NT2/D1 (cell line): ENCODE data around the gene SHB.

ENCODE experiments used
- DNase-seq: peaks from one replicate; pipeline ENCODE4 v3.0.0-alpha.2; 2011; ENCODE audit warnings: low read depth, low spot score
- H3K27me3 ChIP-seq: 2 replicates; pipeline ENCODE4 v1.6.0; 2011; ENCODE audit warnings: mild to moderate bottlenecking; ENCODE audit not compliant: insufficient read length, insufficient read depth
- H3K36me3 ChIP-seq: 2 replicates; pipeline ENCODE4 v1.6.1; 2011; ENCODE audit warnings: mild to moderate bottlenecking, low read length, mixed read lengths; ENCODE audit not compliant: insufficient read depth, insufficient read length
- H3K4me1 ChIP-seq: 2 replicates; pipeline ENCODE4 v1.5.1; 2011; ENCODE audit not compliant: insufficient read depth, insufficient read length
- H3K4me3 ChIP-seq: 2 replicates; pipeline ENCODE4 v1.5.1; 2011; ENCODE audit warnings: low read depth; ENCODE audit not compliant: insufficient read length
- H3K9ac ChIP-seq: 2 replicates; pipeline ENCODE4 v1.6.0; 2011; ENCODE audit warnings: low read depth; ENCODE audit not compliant: insufficient read length
- H3K9me3 ChIP-seq: 2 replicates; pipeline ENCODE4 v1.5.1; 2011; ENCODE audit warnings: mild to moderate bottlenecking, low read length; ENCODE audit not compliant: insufficient read depth
- SUZ12 ChIP-seq: IDR thresholded peaks from 2 replicates; pipeline ENCODE4 v1.6.1; 2011; ENCODE audit not compliant: insufficient read length, insufficient read depth; ENCODE audit errors: extremely low read depth
- YY1 ChIP-seq: IDR thresholded peaks from 2 replicates; pipeline ENCODE4 v1.6.1; 2011; ENCODE audit not compliant: insufficient read length, insufficient read depth
- ZNF274 ChIP-seq: IDR thresholded peaks from 2 replicates; pipeline ENCODE4 v1.6.1; 2011; ENCODE audit warnings: mild to moderate bottlenecking, low read depth, low read length

Gene SHB

DNA sequence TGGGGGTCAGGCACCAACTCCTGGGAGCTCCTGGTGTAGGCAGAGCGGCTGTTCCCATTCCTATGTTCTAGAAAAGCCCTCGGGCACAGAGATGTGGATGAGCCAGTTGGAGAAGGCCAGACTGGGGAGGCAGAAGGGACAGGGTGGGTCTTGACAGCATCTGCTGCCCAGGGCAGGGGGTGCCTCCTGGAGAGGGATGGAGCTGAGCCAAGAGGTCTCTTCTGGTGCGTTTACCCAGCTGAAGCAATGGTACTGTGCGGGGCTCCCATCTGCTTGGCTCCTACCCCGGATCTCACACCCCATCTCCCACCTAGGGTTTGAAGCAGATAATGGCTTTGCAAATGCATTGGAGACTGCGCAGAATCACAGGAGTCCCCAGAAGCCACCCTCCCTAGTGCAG, 41.3 kb downstream of the SHB start:
- H3K9me3 ChIP-seq, result no peaks in the 10 kb centered on the region
- peaks cover 18% of the 10 kb centered on the region for H3K36me3 ChIP-seq
- no peaks in the 10 kb centered on the region for H3K27me3 ChIP-seq
- no peak overlapping the region for H3K4me3 ChIP-seq
- peaks cover 38% of the 10 kb centered on the region for H3K4me1 ChIP-seq
- no peak for DNase-seq
- no peak overlapping the region for H3K9ac ChIP-seq
- TF ChIP-seq YY1 (no peak), ZNF274 (no peak), SUZ12 (no peak)

GRCh38 chr9:38026840-38027527, 42.0 kb downstream of the SHB start:
- H3K9me3 ChIP-seq, result no peaks in the 10 kb centered on the region
- H3K27me3 ChIP-seq, result no peaks in the 10 kb centered on the region
- peak overlapping the region; percentile 42 for H3K9ac ChIP-seq
- no peak for TF ChIP-seq ZNF274
- TF ChIP-seq SUZ12, result no peak
- no peak for TF ChIP-seq YY1
- peaks cover 43% of the 10 kb centered on the region for H3K4me1 ChIP-seq
- no peak overlapping the region for H3K4me3 ChIP-seq
- peaks cover 26% of the 10 kb centered on the region for H3K36me3 ChIP-seq
- no peak for DNase-seq

DNA sequence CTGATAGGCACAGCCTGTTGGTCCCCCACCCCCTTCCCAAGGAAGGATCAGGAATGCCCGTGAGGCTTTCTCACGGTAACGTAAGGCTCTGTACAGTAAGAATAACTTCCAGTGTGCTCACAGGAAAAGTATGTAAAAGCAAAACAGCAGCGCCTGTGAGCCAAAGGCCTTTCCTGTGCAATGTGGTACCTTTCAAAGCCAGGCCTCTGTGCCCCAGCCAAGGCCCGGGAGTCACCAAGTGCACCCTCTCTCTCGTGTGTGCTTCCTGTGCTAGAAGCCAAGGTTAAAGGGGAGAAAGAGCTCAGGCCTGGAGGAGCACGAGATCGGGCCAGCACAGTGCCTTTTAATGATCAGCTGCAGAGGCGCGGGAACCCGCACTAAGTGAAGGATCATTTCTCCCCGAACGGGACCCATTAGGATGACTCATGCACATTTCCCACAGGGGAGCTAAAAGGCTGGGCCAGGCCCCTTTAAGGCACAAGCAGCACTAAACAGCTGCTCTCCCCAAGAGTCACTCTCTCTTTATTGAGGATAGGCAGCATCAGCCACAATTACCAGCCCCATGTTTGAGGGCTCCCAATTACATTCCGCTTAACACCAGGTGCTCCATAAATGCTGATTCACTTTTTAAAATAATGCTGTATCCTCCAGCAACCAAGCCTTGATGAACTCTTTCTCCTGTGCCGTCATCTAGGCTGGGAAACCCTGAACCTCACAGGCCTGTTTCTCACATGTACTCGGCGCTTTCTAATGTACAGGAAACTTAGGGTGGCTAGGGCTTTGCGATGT, 42.8 kb downstream of the SHB start:
- TF ChIP-seq YY1, result no peak
- no peak for TF ChIP-seq ZNF274
- no peak for TF ChIP-seq SUZ12
- Histone ChIP-seq H3K9me3 (no peaks in the 10 kb centered on the region), H3K36me3 (peaks cover 30% of the 10 kb centered on the region), H3K4me1 (peaks cover 47% of the 10 kb centered on the region), H3K9ac (peak overlapping the region; percentile 45), H3K27me3 (no peaks in the 10 kb centered on the region), H3K4me3 (no peak overlapping the region)
- DNase-seq, result peak; percentile 55

DNA sequence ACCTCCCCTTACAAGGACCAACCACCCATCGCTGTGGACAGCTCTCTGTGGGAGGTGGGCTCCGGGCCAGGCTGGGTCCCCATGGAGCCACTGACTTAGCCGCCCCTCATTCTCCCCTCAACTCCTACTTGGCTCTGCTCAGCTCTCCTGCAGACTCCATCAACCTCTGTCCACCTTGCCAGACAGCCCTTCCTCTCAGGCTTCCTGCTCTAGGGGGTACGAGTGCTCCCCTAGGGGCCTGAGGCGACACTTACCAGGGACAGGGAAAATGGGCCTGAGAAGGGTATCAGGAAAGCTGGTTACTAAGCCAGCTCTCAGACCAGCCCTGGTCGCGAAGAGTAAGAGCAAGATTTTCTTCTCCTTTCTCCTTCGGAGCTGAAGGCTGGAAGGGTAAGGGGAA, 43.9 kb downstream of the SHB start:
- Histone ChIP-seq H3K36me3 (peaks cover 30% of the 10 kb centered on the region), H3K9me3 (no peaks in the 10 kb centered on the region), H3K9ac (no peak overlapping the region), H3K27me3 (no peaks in the 10 kb centered on the region), H3K4me1 (peaks cover 47% of the 10 kb centered on the region), H3K4me3 (no peak overlapping the region)
- no peak for DNase-seq
- no peak for TF ChIP-seq ZNF274

DNA sequence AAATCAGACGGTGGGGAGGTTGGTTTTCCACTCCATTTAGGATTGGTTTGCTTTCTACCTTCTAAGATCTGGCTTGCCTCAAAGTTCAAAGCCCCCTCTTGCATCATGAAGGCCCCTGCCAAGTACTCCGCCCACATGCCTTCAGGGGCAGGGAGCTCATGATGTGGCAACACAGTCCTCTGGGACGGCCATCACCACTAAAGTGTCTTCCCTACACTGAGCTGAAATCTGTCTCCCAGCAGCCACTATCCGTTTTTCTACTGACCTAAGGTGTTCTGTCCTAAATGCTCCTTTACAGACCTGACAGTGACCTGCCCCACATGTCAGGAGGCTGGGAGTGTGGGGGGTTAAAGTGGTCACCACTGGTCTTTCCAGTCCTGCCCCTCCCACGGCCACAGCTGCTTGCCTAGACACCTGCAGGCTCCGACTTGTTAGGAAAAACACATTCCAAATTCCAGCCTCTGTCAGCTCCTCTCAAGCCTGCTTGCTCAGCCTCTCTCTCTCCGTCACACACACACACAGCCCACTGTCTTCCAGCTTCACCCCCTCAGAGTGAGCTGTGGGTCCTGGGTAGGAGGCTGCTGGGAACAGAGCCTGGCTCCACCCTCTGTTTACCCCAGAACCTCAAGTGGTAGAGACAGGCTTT, 44.9 kb downstream of the SHB start:
- TF ChIP-seq ZNF274, result no peak
- TF ChIP-seq SUZ12, result no peak
- no peak for TF ChIP-seq YY1
- H3K27me3 ChIP-seq, result no peaks in the 10 kb centered on the region
- H3K4me1 ChIP-seq, result peaks cover 48% of the 10 kb centered on the region
- H3K36me3 ChIP-seq, result peaks cover 28% of the 10 kb centered on the region
- no peak overlapping the region for H3K4me3 ChIP-seq
- DNase-seq, result no peak
- H3K9ac ChIP-seq, result peak overlapping the region; percentile 53
- H3K9me3 ChIP-seq, result no peaks in the 10 kb centered on the region

GRCh38 chr9:38023661-38024035, 45.4 kb downstream of the SHB start:
- Histone ChIP-seq H3K4me1 (peaks cover 49% of the 10 kb centered on the region), H3K9ac (no peak overlapping the region), H3K9me3 (no peaks in the 10 kb centered on the region), H3K36me3 (peaks cover 28% of the 10 kb centered on the region), H3K4me3 (no peak overlapping the region), H3K27me3 (no peaks in the 10 kb centered on the region)
- no peak for DNase-seq
- TF ChIP-seq SUZ12 (no peak), ZNF274 (no peak), YY1 (no peak)

GRCh38 chr9:38022995-38023394, 46.0 kb downstream of the SHB start:
- no peak overlapping the region for H3K4me3 ChIP-seq
- H3K9me3 ChIP-seq, result no peaks in the 10 kb centered on the region
- peaks cover 51% of the 10 kb centered on the region for H3K4me1 ChIP-seq
- no peak for TF ChIP-seq YY1
- TF ChIP-seq ZNF274, result no peak
- H3K27me3 ChIP-seq, result no peaks in the 10 kb centered on the region
- H3K36me3 ChIP-seq, result peaks cover 28% of the 10 kb centered on the region
- H3K9ac ChIP-seq, result no peak overlapping the region
- DNase-seq, result no peak
